Measurements from ENCODE around the gene APBB1IP.
"Not testable (repeated sequence)": the region's sequence is repeated elsewhere in the genome, so short reads cannot be mapped to it uniquely, and the experiment has no call there.

APBB1IP gene

GRCh38 chr10:26437637-26438461 lies at the start of gene APBB1IP:
Gene APBB1IP, plus strand, starts transcription at chr10:26438341. Its CDS starts 53,986 bp downstream, at chr10:26492327.
- H3K4me3 ChIP-seq (ENCODE audit: low read depth, low read length): peak within 1 kb of the TSS; percentile 81
- TF ChIP-seq CTCF (IDR thresholded peaks at IDR 0.05; ENCODE audit: low read depth, low read length, missing control alignments): peak; percentile 2
- peak; percentile 66 for DNase-seq (ENCODE audit: low read depth)

- H3K4me3 ChIP-seq (ENCODE audit: low read depth, low read length): no peak overlapping the region
- no peak for TF ChIP-seq CTCF (IDR thresholded peaks at IDR 0.05; ENCODE audit: low read depth, low read length, missing control alignments)
- DNase-seq (ENCODE audit: low read depth): no peak
Observed at GRCh38 chr10:26389533-26389932, 48.6 kb upstream of the APBB1IP start.

GRCh38 chr10:26391701-26392695 lies 46.1 kb upstream of the APBB1IP start:
- no peak for DNase-seq (ENCODE audit: low read depth)
- no peak for TF ChIP-seq CTCF (IDR thresholded peaks at IDR 0.05; ENCODE audit: low read depth, low read length, missing control alignments)
- H3K4me3 ChIP-seq (ENCODE audit: low read depth, low read length): peak overlapping the region; percentile 40

GRCh38 chr10:26398353-26398752 lies 39.8 kb upstream of the APBB1IP start:
- not testable (repeated sequence) for H3K4me3 ChIP-seq (ENCODE audit: low read depth, low read length)

GRCh38 chr10:26407406-26407969 lies 30.7 kb upstream of the APBB1IP start:
- no peak for DNase-seq (ENCODE audit: low read depth)

More at GRCh38 chr10:26398353-26398752, 39.8 kb upstream of the APBB1IP start:
- DNase-seq (ENCODE audit: low read depth): not testable (repeated sequence)

GRCh38 chr10:26408858-26409494 lies 29.2 kb upstream of the APBB1IP start:
- no peak for TF ChIP-seq CTCF (IDR thresholded peaks at IDR 0.05; ENCODE audit: low read depth, low read length, missing control alignments)
- H3K4me3 ChIP-seq (ENCODE audit: low read depth, low read length): no peak overlapping the region
- no peak for DNase-seq (ENCODE audit: low read depth)

More at GRCh38 chr10:26407406-26407969, 30.7 kb upstream of the APBB1IP start:
- H3K4me3 ChIP-seq (ENCODE audit: low read depth, low read length): no peak overlapping the region
- no peak for TF ChIP-seq CTCF (IDR thresholded peaks at IDR 0.05; ENCODE audit: low read depth, low read length, missing control alignments)
